Stimulated activated CD4-positive, alpha-beta T cell treated with anti-CD3 and anti-CD28 coated beads, Interleukin-1b, Interleukin-23, amount 100 ng/mL, for 24 hours (primary cell): ENCODE results near the gene FCAMR.

Source experiments
- DNase-seq, 4 experiments: peaks; one replicate each; pipeline ENCODE4 v3.0.0-alpha.2; 2020; ENCODE audit warnings: low read depth in 4 of 4, low spot score in 1 of 4

The FCAMR gene

GRCh38 chr1:206960676-206961386 is 9.4 kb downstream of the FCAMR start:
- DNase-seq, result no peak

GRCh38 chr1:206958144-206958543 is 12.1 kb downstream of the FCAMR start:
- no peak for DNase-seq

- no peak for DNase-seq
Measured at GRCh38 chr1:206957639-206958038, 12.6 kb downstream of the FCAMR start.

- DNase-seq, result peak in 1 of 4 experiments; percentile 17
Measured at GRCh38 chr1:206955476-206956451, 14.5 kb downstream of the FCAMR start.

GRCh38 chr1:206954459-206955342 is 15.6 kb downstream of the FCAMR start:
- DNase-seq, result no peak

GRCh38 chr1:206953626-206954025 is 16.6 kb downstream of the FCAMR start:
- no peak for DNase-seq

GRCh38 chr1:206953126-206953525 is 17.1 kb downstream of the FCAMR start:
- DNase-seq, result no peak

- no peak for DNase-seq
Measured at GRCh38 chr1:206952171-206952570, 18.1 kb downstream of the FCAMR start.

- no peak for DNase-seq
Measured at GRCh38 chr1:206951318-206952100, 18.8 kb downstream of the FCAMR start.

GRCh38 chr1:206949641-206950040 is 20.6 kb downstream of the FCAMR start:
- DNase-seq, result no peak

GRCh38 chr1:206949208-206949607 is 21.1 kb downstream of the FCAMR start:
- no peak for DNase-seq

GRCh38 chr1:206947255-206947654 is 23.0 kb downstream of the FCAMR start:
- DNase-seq, result no peak

- no peak for DNase-seq
Measured at GRCh38 chr1:206946261-206946660, 24.0 kb downstream of the FCAMR start, which contains the start of gene PIGR. Gene PIGR (minus strand): TSS chr1:206946466. CDS start chr1:206940531, 5,935 bp downstream.

GRCh38 chr1:206945779-206946178 is 24.5 kb downstream of the FCAMR start:
- no peak for DNase-seq

- no peak for DNase-seq
Measured at GRCh38 chr1:206944703-206945102, 25.6 kb downstream of the FCAMR start.

- DNase-seq, result no peak
Measured at GRCh38 chr1:206941766-206942418, 28.4 kb downstream of the FCAMR start.

- DNase-seq, result no peak
Measured at GRCh38 chr1:206940588-206940936, 29.7 kb downstream of the FCAMR start.

GRCh38 chr1:206939841-206940587 is 30.2 kb downstream of the FCAMR start:
- DNase-seq, result no peak

- no peak for DNase-seq
Measured at GRCh38 chr1:206939131-206939530, 31.1 kb downstream of the FCAMR start.
